Measurements from ENCODE around the gene CHD3.

The CHD3 gene

DNA sequence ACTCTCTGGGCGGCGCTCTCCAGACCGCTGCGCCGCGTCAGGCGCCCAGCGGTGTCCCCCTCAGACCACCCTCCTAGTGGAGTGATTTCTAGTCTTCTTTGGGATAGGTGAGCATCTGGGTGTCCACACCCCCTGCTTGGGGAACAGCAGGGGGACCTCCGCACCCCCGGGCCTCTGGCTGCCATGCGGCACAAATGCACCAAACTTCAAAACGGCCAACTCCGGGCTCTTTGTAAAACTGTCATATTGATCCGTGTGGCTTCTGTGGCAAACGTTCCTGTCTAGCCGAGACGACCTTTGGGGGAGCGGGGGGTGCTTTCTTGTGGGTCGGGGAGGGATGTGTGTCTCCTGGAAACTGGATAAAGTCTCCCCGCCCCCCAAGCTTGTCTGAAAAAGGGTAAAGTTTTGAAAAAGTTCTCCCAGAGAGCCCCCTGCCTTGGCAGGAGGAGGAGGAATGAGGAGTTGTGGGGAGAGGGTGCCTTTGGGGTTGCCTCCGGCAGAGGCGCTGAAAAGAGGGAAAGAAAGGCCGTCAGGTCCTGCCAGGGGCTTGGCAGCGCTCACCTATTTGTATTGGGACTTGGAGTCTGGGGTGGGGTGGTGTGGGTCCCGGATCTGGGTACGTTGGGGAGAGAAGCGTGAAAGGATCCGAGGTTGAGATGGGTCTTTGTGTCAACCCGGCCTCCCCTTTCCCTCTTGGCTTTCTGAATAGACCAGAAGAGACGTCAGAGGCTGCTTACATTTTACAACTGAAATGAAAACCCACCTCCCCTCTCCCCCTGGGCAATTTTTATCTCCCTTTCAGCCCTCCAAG, 2.2 kb upstream of the CHD3 start:
- peak; percentile 57 to 61 for DNase-seq

GRCh38 chr17:7887038-7887481, 1.5 kb upstream of the CHD3 start:
- DNase-seq = no peak
- TF ChIP-seq POLR2A (IDR thresholded peaks at IDR 0.05; ENCODE audit: low read length) (no peak), GATA1 (IDR thresholded peaks at IDR 0.05; ENCODE audit: low read depth, low read length) (no peak)

More for the DNA sequence above, 2.2 kb upstream of the CHD3 start:
- peak; percentile 42 for TF ChIP-seq POLR2A (IDR thresholded peaks at IDR 0.05; ENCODE audit: low read length)
- no peak for TF ChIP-seq GATA1 (IDR thresholded peaks at IDR 0.05; ENCODE audit: low read depth, low read length)

DNA sequence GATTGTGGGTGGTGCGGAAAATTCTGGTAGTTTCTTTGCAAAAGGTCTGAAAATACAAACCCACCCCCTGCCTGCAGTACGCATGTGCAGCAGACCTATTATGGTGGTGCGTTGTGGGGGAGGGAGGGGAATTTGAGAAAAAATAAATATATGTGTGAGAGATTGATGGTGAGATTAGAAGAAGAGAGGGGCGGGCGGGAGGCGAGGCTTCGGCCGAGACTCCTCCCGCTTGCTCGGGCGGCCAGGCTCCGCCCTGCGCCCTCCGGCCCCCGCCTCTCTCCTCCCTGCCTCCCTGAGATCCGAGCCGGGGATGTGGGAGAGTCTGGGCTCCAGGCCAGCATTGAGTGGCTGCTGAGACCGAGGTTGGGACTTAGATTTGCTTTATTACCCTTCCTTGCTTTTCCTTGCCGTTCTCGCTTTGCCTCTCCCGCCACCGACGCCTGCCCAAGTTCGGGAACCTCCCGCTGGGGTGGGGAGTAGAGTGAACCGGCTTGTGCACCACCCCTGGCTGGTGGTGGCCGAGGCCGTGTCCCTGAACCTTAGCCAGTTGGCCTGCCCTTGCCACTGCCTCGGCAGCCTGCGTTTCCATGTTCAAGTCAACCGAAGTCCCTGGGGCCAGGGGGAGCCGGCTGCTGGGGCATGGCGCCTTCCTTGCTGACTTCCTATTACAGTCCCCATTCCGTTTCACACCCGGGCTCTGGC, 956 bp upstream of the CHD3 start:
- TF ChIP-seq GATA1 (IDR thresholded peaks at IDR 0.05; ENCODE audit: low read depth, low read length) (peak; percentile 51), POLR2A (IDR thresholded peaks at IDR 0.05; ENCODE audit: low read length) (no peak)

DNA sequence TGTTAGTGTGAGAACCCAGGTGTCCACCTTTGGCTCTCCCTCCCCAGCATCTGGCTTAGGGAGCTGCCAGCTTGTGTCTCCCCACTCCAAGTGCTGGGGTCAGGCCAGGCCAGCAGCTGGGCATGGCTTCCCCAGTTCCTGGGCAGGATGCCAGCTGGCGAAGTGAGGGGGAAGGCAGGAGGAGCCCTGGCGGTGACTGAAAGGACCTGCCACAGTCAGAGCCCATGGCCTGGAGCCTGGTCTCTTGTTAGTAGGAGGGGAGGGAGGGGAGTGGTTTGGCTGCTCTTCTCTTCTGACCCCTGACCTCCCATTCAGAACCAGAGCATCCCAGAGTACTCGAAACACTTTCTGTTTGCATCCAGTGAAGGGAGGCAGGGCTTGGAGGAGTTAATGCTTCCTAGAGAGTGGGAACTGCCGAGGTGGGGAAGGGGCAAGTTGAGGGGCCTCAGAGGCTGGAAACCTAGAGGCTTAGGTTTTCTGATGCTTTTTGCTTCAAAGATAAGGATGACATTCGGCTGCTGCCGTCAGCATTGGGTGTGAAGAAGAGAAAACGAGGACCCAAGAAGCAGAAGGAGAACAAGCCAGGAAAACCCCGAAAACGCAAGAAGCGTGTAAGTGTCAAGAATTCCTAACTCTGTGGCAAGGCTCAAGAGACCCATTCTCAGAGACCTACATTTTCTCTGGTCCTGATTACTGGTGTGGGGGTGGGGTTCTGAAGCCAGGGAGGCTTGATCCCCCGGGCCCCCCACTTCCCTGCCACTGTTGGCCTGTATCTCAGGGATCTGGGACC, 772 bp downstream of the CHD3 start:
- peak; percentile 92 for DNase-seq
- TF ChIP-seq GATA1 (IDR thresholded peaks at IDR 0.05; ENCODE audit: low read depth, low read length) (no peak), POLR2A (IDR thresholded peaks at IDR 0.05; ENCODE audit: low read length) (no peak)

More for the DNA sequence above, 956 bp upstream of the CHD3 start:
- peak; percentile 89 to 90 for DNase-seq

- no peak for DNase-seq
These were observed 4.7 kb downstream of the CHD3 start for GRCh38 chr17:7893187-7893880.

DNA sequence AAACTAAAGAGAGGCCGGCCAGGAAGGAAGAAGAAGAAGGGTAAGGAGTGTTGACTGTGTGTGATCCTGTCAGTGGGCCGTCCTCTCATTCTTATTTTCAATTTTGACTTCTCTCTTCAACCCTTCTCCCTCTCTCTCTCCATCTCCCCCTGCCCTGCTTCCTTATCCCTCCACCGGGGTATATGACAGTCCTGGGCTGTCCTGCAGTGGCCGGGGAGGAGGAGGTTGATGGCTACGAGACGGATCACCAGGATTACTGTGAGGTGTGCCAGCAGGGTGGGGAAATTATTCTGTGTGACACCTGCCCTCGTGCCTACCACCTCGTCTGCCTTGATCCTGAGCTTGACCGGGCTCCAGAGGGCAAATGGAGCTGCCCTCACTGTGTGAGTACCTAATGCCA, 5.6 kb downstream of the CHD3 start:
- no peak for TF ChIP-seq GATA1 (IDR thresholded peaks at IDR 0.05; ENCODE audit: low read depth, low read length)
- no peak for TF ChIP-seq POLR2A (IDR thresholded peaks at IDR 0.05; ENCODE audit: low read length)
- DNase-seq = no peak

More at GRCh38 chr17:7893187-7893880, 4.7 kb downstream of the CHD3 start:
- no peak for TF ChIP-seq GATA1 (IDR thresholded peaks at IDR 0.05; ENCODE audit: low read depth, low read length)
- TF ChIP-seq POLR2A (IDR thresholded peaks at IDR 0.05; ENCODE audit: low read length) = no peak

GRCh38 chr17:7894866-7895265, 6.3 kb downstream of the CHD3 start:
- DNase-seq = no peak
- TF ChIP-seq GATA1 (IDR thresholded peaks at IDR 0.05; ENCODE audit: low read depth, low read length) (no peak), POLR2A (IDR thresholded peaks at IDR 0.05; ENCODE audit: low read length) (no peak)

DNA sequence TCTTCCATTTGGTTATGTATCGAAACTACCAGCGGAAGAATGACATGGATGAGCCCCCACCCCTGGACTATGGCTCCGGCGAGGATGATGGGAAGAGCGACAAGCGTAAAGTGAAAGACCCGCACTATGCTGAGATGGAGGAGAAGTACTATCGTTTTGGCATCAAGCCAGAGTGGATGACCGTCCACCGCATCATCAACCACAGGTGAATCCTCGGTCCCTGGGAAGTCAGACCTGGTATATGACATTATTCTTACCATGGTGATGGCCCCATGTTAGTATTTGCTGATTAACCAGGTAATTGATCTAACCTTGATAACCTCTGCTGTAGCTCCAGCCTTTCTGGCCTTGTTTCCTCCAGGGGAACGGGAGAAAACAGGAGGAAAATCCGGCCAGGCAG, 8.5 kb downstream of the CHD3 start:
- DNase-seq = no peak
- TF ChIP-seq POLR2A (IDR thresholded peaks at IDR 0.05; ENCODE audit: low read length) = no peak
- TF ChIP-seq GATA1 (IDR thresholded peaks at IDR 0.05; ENCODE audit: low read depth, low read length) = no peak

GRCh38 chr17:7897773-7898172, 9.2 kb downstream of the CHD3 start:
- DNase-seq = peak; percentile 56 to 59
- TF ChIP-seq POLR2A (IDR thresholded peaks at IDR 0.05; ENCODE audit: low read length) = no peak
- no peak for TF ChIP-seq GATA1 (IDR thresholded peaks at IDR 0.05; ENCODE audit: low read depth, low read length)

DNA sequence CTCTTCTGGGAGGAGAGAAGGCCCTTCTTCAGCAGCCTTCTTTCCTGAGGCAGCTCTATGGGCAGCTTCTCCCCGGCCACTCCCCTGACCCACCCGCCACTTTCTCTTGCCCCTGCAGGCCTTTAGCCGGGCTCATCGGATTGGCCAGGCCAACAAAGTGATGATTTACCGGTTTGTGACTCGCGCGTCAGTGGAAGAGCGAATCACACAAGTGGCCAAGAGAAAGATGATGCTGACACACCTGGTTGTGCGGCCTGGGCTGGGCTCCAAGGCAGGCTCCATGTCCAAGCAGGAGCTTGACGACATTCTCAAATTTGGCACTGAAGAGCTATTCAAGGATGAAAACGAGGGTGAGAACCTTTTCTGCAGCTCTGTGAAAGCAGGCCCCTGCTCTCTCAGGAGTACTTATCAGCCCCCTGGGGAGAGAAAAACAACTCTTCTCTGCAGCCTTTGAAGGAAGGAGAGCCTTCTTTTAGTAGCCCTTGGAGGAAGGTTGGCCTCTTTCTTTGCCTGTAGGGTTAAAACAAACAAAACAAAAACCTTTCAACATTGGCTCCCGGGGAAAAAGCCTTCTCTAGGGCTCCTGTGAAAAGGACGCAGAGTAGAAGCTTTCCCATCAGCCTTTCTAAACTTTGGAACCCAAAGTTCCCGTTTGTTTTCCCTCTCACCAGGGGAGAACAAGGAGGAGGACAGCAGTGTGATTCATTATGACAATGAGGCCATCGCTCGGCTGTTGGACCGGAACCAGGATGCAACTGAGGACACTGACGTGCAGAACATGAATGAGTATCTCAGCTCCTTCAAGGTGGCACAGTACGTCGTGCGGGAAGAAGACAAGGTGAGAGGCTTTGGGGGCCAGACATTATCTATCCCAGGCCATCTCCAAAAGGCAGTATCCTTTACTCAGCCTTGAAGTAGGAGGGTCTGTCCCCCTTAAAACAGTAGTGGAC, 14.8 kb downstream of the CHD3 start:
- TF ChIP-seq POLR2A (IDR thresholded peaks at IDR 0.05; ENCODE audit: low read length) (no peak), GATA1 (IDR thresholded peaks at IDR 0.05; ENCODE audit: low read depth, low read length) (no peak)
- no peak for DNase-seq

DNA sequence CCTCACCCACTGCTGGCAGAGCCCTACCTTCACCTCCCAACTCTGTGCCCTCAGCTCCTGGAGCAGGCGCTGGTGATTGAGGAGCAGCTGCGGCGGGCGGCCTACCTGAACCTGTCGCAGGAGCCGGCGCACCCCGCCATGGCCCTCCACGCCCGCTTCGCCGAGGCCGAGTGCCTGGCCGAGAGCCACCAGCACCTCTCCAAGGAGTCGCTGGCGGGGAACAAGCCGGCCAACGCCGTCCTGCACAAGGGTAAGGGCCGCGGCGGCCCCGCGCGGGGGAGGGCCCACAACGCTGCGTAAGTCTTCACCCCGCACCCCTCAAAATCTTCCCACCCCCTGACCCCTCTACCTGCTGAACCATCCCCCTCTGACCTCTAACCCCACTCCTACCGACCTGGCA, 20.5 kb downstream of the CHD3 start:
- DNase-seq = no peak
- TF ChIP-seq POLR2A (IDR thresholded peaks at IDR 0.05; ENCODE audit: low read length) (no peak), GATA1 (IDR thresholded peaks at IDR 0.05; ENCODE audit: low read depth, low read length) (no peak)

DNA sequence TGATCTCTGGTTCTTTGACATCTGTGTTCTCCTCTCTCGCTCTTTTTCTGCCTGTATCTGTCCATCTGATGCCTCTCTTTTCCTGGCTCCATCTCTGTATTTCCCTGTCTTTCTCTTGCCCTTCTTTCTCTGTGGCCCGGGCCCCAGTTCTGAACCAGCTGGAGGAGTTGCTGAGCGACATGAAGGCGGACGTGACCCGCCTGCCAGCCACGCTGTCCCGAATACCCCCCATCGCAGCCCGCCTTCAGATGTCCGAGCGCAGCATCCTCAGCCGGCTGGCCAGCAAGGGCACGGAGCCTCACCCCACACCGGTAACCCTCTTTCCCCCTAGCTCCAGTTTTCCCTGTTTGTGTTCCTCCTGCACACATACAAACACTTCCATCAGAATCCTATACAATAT, 21.7 kb downstream of the CHD3 start:
- TF ChIP-seq GATA1 (IDR thresholded peaks at IDR 0.05; ENCODE audit: low read depth, low read length) (no peak), POLR2A (IDR thresholded peaks at IDR 0.05; ENCODE audit: low read length) (no peak)
- no peak for DNase-seq
